Astrocyte of the spinal cord (primary cell): ENCODE measurements around the gene CD163L1.

ENCODE experiments used
- DNase-seq: peaks from one replicate; pipeline ENCODE4 v3.0.0; 2011; ENCODE audit warnings: low read depth, low spot score
- H3K4me3 ChIP-seq: 2 replicates; pipeline ENCODE4 v1.5.1; 2011; ENCODE audit warnings: low read depth, mild to moderate bottlenecking, low read length, moderate library complexity
- CTCF ChIP-seq: IDR thresholded peaks from 2 replicates; pipeline ENCODE4 v1.5.1; 2012; ENCODE audit warnings: low read depth, mild to moderate bottlenecking, low read length, inconsistent platforms
- in situ Hi-C: cut with HindIII; loops from 2 replicates; pipeline ENCODE4 v1.10.0; 2017; ENCODE audit warnings: low sequenced_read_pairs

The CD163L1 gene

GRCh38 chr12:7321624-7322023 is 122.3 kb downstream of the CD163L1 start:
- H3K4me3 ChIP-seq = no peak overlapping the region
- in situ Hi-C loops = no loop called here
- no peak for TF ChIP-seq CTCF
- no peak for DNase-seq

- no peak overlapping the region for H3K4me3 ChIP-seq
- no peak for DNase-seq
- in situ Hi-C loops = no loop called here
- no peak for TF ChIP-seq CTCF
These were observed 124.0 kb downstream of the CD163L1 start for GRCh38 chr12:7319930-7320329.

- no peak overlapping the region for H3K4me3 ChIP-seq
- no peak for DNase-seq
- no peak for TF ChIP-seq CTCF
- in situ Hi-C loops = no loop called here
These were observed 133.9 kb downstream of the CD163L1 start for GRCh38 chr12:7310070-7310469.
